K562 (cell line): ENCODE measurements around the gene UBA7. TPM values are rescaled to one million over a fixed set of nuclear protein-coding genes. Genes with fewer than 3 reads are reported as not detected.

Source experiments
- BRD9 ChIP-seq: fragments of 450-650 bp; IDR thresholded peaks from 2 replicates; pipeline ENCODE4 v1.6.1; 2018; ENCODE audit warnings: low read depth; ENCODE audit not compliant: partially characterized antibody
- KDM2B ChIP-seq: fragments of 250-450 bp; sonication (Bioruptor Pico); IDR thresholded peaks from 2 replicates; pipeline ENCODE4 v1.8.0; 2021; ENCODE audit warnings: mild to moderate bottlenecking, moderate library complexity
- KDM5B ChIP-seq: fragments of 200-600 bp; sonication (generic); IDR thresholded peaks from 2 replicates; pipeline ENCODE4 v1.6.1; 2012; ENCODE audit warnings: low read depth, mild to moderate bottlenecking, moderate library complexity, low read length, control low read depth, inconsistent platforms; ENCODE audit not compliant: insufficient replicate concordance
- PML ChIP-seq: IDR thresholded peaks from 2 replicates; pipeline ENCODE4 v1.6.1; 2012; ENCODE audit warnings: low read length, inconsistent platforms
- RBFOX2 ChIP-seq: fragments of 200-400 bp; formaldehyde crosslinking; IDR thresholded peaks from 2 replicates; pipeline ENCODE4 v1.6.1; 2017; ENCODE audit warnings: low read depth, mild to moderate bottlenecking, low read length, moderate library complexity
- REST ChIP-seq, 2 experiments: fragments of 450-650 bp; formaldehyde crosslinking in 1 of 2; IDR thresholded peaks; 2 replicates each; pipeline versions ENCODE4 v1.4.0 to v1.6.1; 2014 to 2020; ENCODE audit warnings: mild to moderate bottlenecking in 2 of 2, borderline replicate concordance in 1 of 2, low read depth in 1 of 2
- TAF9B ChIP-seq: fragments of 450-650 bp; IDR thresholded peaks from 2 replicates; pipeline ENCODE4 v1.6.1; 2018; ENCODE audit warnings: mild to moderate bottlenecking; ENCODE audit not compliant: partially characterized antibody
- TCF7 ChIP-seq: sonication (generic); IDR thresholded peaks from 2 replicates; pipeline ENCODE4 v1.6.1; 2016; ENCODE audit warnings: antibody characterized with exemption, borderline replicate concordance
- ZBTB11 ChIP-seq, 3 experiments: fragments of 200-800 bp in 1 of 3; fragments of 250-450 bp in 1 of 3; fragments of 450-650 bp in 1 of 3; sonication (Bioruptor Pico) in 1 of 3; sonication (Bioruptor generic) in 1 of 3; formaldehyde crosslinking in 1 of 3; IDR thresholded peaks; 2 replicates each; pipeline versions ENCODE4 v1.6.1 to v1.8.0; 2016 to 2022; ENCODE audit warnings: mild to moderate bottlenecking in 2 of 3, missing genetic modification characterization in 2 of 3, missing compliant biosample characterization in 1 of 3, moderate library complexity in 1 of 3
- polyA plus RNA-seq, 8 experiments: library from polyadenylated mRNA; depleted of rRNA in 4 of 8; stranded (reverse) in 5 of 8; unstranded in 3 of 8; fragments of >200 nt; fragmentation: Nextera tagmentation in 2 of 8; fragmentation: Illumina TruSeq in 1 of 8; extraction: Ambion mirVana in 2 of 8; extraction: Trizol in 1 of 8; gene quantifications; 2 replicates each; pipeline versions ENCODE4 v1.2.1 to v1.2.3, GENCODE V29; 2011 to 2014; ENCODE audit warnings: inconsistent platforms in 1 of 8, missing spikeins in 1 of 8
- total RNA-seq, 7 experiments: library from RNA; depleted of rRNA in 6 of 7; stranded (reverse); fragments of >200 nt in 6 of 7; fragmentation: Illumina TruSeq in 2 of 7; extraction: Trizol in 2 of 7; gene quantifications; 2 replicates each; pipeline versions ENCODE4 v1.2.1 to v1.2.3, GENCODE V29; 2011 to 2021; ENCODE audit warnings: low replicate concordance in 1 of 7

Gene UBA7
- total and polyA plus RNA-seq, 9 of the 15 experiments (the other 6 are each of a cell fraction or from before 2014, with no cell fraction given) = 0.17 to 3.3 (median 2.0) TPM

GRCh38 chr3:49802719-49803464 is 10.9 kb downstream of the UBA7 start, which contains the start of gene INKA1 (continued):
- TF ChIP-seq BRD9 = no peak
- peak; percentile 66 for TF ChIP-seq REST (IDR thresholded peaks at IDR 0.05; ENCODE audit: borderline replicate concordance)
- TF ChIP-seq REST (CRISPR knock-in tag; IDR thresholded peaks at IDR 0.05; ENCODE audit: low read depth) = no peak; the same call in 1 of the 2 replicates
- peak; percentile 77 for TF ChIP-seq RBFOX2
- peak; percentile 18; the same call in 1 of the 2 replicates for TF ChIP-seq PML
- TF ChIP-seq TCF7 = 0 out of 2 replicates have a peak, but pooled peaks have one; percentile 35
- TF ChIP-seq KDM2B (CRISPR knock-in tag) = 0 out of 2 replicates have a peak, but pooled peaks have one; percentile 8
- TF ChIP-seq TAF9B = peak; percentile 12
- peak in 1 of 3 experiments; percentile 42; a peak in 1 of 6 replicates for TF ChIP-seq ZBTB11 (CRISPR knock-in tag; IDR thresholded peaks at IDR 0.05)
- TF ChIP-seq KDM5B = peak; percentile 65
